ENCODE data around the gene FLYWCH1. TPM values are rescaled to one million over a fixed set of nuclear protein-coding genes. Genes with fewer than 3 reads are reported as not detected.

The FLYWCH1 gene
- total and polyA plus RNA-seq, 10 of the 15 experiments (the other 5 are each of a cell fraction or from before 2014, with no cell fraction given) = 0.47 to 33.8 (median 11.2) TPM

DNA sequence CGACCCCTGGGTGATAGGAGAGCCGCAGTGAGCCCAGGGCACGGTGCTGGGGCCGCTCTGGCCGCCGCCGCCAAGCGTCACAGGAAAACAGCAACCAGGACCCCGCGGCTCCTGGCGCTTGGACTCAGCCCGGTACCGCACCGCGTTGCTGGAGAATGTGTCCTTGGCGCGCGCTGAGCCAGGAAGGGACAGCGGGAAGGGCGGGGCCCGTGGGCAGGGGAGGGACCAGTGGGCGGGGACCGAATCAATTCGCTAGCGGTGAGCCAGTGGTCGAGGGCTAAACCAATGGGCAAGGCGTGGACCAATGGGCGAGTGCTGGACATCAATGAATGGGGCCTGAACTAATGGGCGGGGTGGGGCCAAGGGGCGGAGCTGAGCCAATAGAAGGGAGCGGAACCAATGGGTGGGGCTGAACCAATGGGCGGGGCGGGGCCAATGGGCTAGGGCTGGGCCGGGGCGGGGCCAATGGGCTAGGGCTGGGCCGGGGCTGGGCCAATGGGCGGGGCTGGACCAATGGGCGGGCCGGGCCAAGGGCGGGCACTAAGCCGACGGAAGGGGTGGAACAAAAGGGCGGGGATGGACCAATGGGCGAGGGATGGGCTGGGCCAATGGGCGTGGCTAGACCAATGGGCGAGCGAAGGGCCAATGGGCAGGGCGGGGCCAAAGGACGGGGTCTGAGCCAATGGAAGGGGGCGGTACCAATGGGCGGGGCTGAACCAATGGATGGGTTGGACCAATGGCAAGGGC, 6.3 kb upstream of the FLYWCH1 start (continued):
- TF ChIP-seq RB1 (IDR thresholded peaks at IDR 0.05; ENCODE audit: borderline replicate concordance) (0 out of 2 replicates have a peak, but pooled peaks have one; percentile 55), HDAC6 (IDR thresholded peaks at IDR 0.05; ENCODE audit: unreplicated experiment) (no peak), FOS (IDR thresholded peaks at IDR 0.05; ENCODE audit: borderline replicate concordance, extremely low read depth, insufficient read length) (peak; percentile 72), FOXK2 (IDR thresholded peaks at IDR 0.05) (no peak), LARP7 (IDR thresholded peaks at IDR 0.05) (no peak; the same call in 1 of the 2 replicates), ATF2 (IDR thresholded peaks at IDR 0.05; ENCODE audit: low read length) (no peak), SUZ12 (IDR thresholded peaks at IDR 0.05; ENCODE audit: unreplicated experiment) (no peak), YY1 (IDR thresholded peaks at IDR 0.05; ENCODE audit: low read depth, low read length) (no peak), RAD21 (IDR thresholded peaks at IDR 0.05; ENCODE audit: insufficient read depth, low read depth, low read length) (no peak), PAX5 (IDR thresholded peaks at IDR 0.05; ENCODE audit: borderline replicate concordance, low read depth, low read length) (no peak), MLLT1 (IDR thresholded peaks at IDR 0.05) (no peak), POLR2A (IDR thresholded peaks at IDR 0.05; ENCODE audit: low read depth, low read length) (peak; percentile 94), HSF1 (IDR thresholded peaks at IDR 0.05; ENCODE audit: low read depth, low read length) (no peak), SIN3A (IDR thresholded peaks at IDR 0.05; ENCODE audit: low read depth, low read length) (no peak; the same call in 1 of the 2 replicates), FOXM1 (IDR thresholded peaks at IDR 0.05; ENCODE audit: low read depth, low read length) (no peak), POLR2AphosphoS2 (IDR thresholded peaks at IDR 0.05; ENCODE audit: low read depth, low read length) (0 out of 2 replicates have a peak, but pooled peaks have one; percentile 76), CHD2 (IDR thresholded peaks at IDR 0.05; ENCODE audit: borderline replicate concordance, low read depth, low read length) (peak; percentile 56), KLF5 (IDR thresholded peaks at IDR 0.05; ENCODE audit: partially characterized antibody) (no peak), DPF2 (IDR thresholded peaks at IDR 0.05) (no peak), HCFC1 (IDR thresholded peaks at IDR 0.05; ENCODE audit: low read length) (no peak), CHD4 (IDR thresholded peaks at IDR 0.05) (no peak), BRCA1 (IDR thresholded peaks at IDR 0.05; ENCODE audit: low read depth, low read length) (no peak), IKZF2 (IDR thresholded peaks at IDR 0.05) (no peak), STAT1 (conservative IDR thresholded peaks at IDR 0.05) (no peak)
